ENCODE results near the gene MXI1. TPM values are rescaled to one million over a fixed set of nuclear protein-coding genes. Genes with fewer than 3 reads are reported as not detected.
"Not testable (repeated sequence)": the region's sequence is repeated elsewhere in the genome, so short reads cannot be mapped to it uniquely, and the experiment has no call there.

MXI1 gene
- total RNA-seq, 1 experiment from 2014 or later, result 25.8 TPM

GRCh38 chr10:110200503-110200902, 6.9 kb upstream of the MXI1 start:
- BruUV-seq (replicated peaks), result no TSS peak

GRCh38 chr10:110201046-110201445, 6.4 kb upstream of the MXI1 start:
- H3F3A ChIP-seq (ENCODE audit: insufficient read depth, low read depth); H3K4me2 ChIP-seq; BruUV-seq (replicated peaks); H3K4me1 ChIP-seq (replicated peaks; ENCODE audit: insufficient read depth); H2AFZ ChIP-seq; H3K79me2 ChIP-seq (ENCODE audit: low read depth); H3K27me3 ChIP-seq (ENCODE audit: insufficient read depth, low read depth); intact Hi-C loops (cut with micrococcal nuclease; ENCODE audit: unreplicated experiment); H4K20me1 ChIP-seq (ENCODE audit: insufficient read depth); DNase-seq; H3K9me2 ChIP-seq (ENCODE audit: insufficient read depth); POLR2A ChIA-PET (ENCODE audit: unreplicated experiment); H3K27ac ChIP-seq; CTCF ChIA-PET; H3K4me3 ChIP-seq; H3K9me3 ChIP-seq (ENCODE audit: insufficient read depth, low read depth); H3K36me3 ChIP-seq (ENCODE audit: low read depth): not testable (repeated sequence)

More at GRCh38 chr10:110200503-110200902, 6.9 kb upstream of the MXI1 start:
- Histone ChIP-seq H3F3A (ENCODE audit: insufficient read depth, low read depth) (no peaks in the 10 kb centered on the region), H4K20me1 (ENCODE audit: insufficient read depth) (no peaks in the 10 kb centered on the region), H3K36me3 (ENCODE audit: low read depth) (no peaks in the 10 kb centered on the region), H3K4me2 (no peak overlapping the region), H3K79me2 (ENCODE audit: low read depth) (no peaks in the 10 kb centered on the region), H3K27ac (no peak overlapping the region), H3K4me3 (no peak overlapping the region), H3K27me3 (ENCODE audit: insufficient read depth, low read depth) (no peaks in the 10 kb centered on the region), H3K9me2 (ENCODE audit: insufficient read depth) (no peaks in the 10 kb centered on the region), H3K4me1 (replicated peaks; ENCODE audit: insufficient read depth) (no peaks in the 10 kb centered on the region), H2AFZ (no peak overlapping the region), H3K9me3 (ENCODE audit: insufficient read depth, low read depth) (no peaks in the 10 kb centered on the region)
- intact Hi-C loops (cut with micrococcal nuclease; ENCODE audit: unreplicated experiment), result no loop called here
- POLR2A ChIA-PET (ENCODE audit: unreplicated experiment), result no interaction called here
- DNase-seq, result no peak
- no peak for TF ChIP-seq EZH2 (IDR thresholded peaks at IDR 0.05; ENCODE audit: low read depth)
- TF ChIP-seq CTCF (conservative IDR thresholded peaks at IDR 0.05), result no peak
- CTCF ChIA-PET, result no interaction called here

GRCh38 chr10:110203500-110204455, 3.6 kb upstream of the MXI1 start:
- Histone ChIP-seq H4K20me1 (ENCODE audit: insufficient read depth) (no peaks in the 10 kb centered on the region), H3K79me2 (ENCODE audit: low read depth) (no peaks in the 10 kb centered on the region), H3K9me2 (ENCODE audit: insufficient read depth) (no peaks in the 10 kb centered on the region), H3K36me3 (ENCODE audit: low read depth) (no peaks in the 10 kb centered on the region), H3K27ac (no peak overlapping the region), H3K27me3 (ENCODE audit: insufficient read depth, low read depth) (no peaks in the 10 kb centered on the region), H2AFZ (no peak overlapping the region), H3K9me3 (ENCODE audit: insufficient read depth, low read depth) (no peaks in the 10 kb centered on the region), H3K4me1 (replicated peaks; ENCODE audit: insufficient read depth) (no peaks in the 10 kb centered on the region; the same call in 1 of the 2 replicates), H3K4me3 (no peak overlapping the region), H3K4me2 (no peak overlapping the region), H3F3A (ENCODE audit: insufficient read depth, low read depth) (no peaks in the 10 kb centered on the region)
- TF ChIP-seq CTCF (conservative IDR thresholded peaks at IDR 0.05), result no peak
- no peak for TF ChIP-seq EZH2 (IDR thresholded peaks at IDR 0.05; ENCODE audit: low read depth)
- DNase-seq, result no peak
- POLR2A ChIA-PET (ENCODE audit: unreplicated experiment), result no interaction called here
- no TSS peak for BruUV-seq (replicated peaks)
- CTCF ChIA-PET, result no interaction called here
- intact Hi-C loops (cut with micrococcal nuclease; ENCODE audit: unreplicated experiment), result no loop called here

Measured in PC-9 (cell line).